HepG2 (cell line): ENCODE results near the gene TP53AIP1. TPM values are rescaled to one million over a fixed set of nuclear protein-coding genes. Genes with fewer than 3 reads are reported as not detected.

ENCODE experiments used
- AHR ChIP-seq: IDR thresholded peaks from 2 replicates; pipeline ENCODE4 v1.6.1; 2018; ENCODE audit warnings: missing genetic modification reagents, missing compliant biosample characterization
- PBX3 ChIP-seq: sonication (generic); formaldehyde crosslinking; IDR thresholded peaks from 2 replicates; pipeline ENCODE4 v1.8.1; 2023; ENCODE audit warnings: missing genetic modification reagents, inconsistent platforms, borderline replicate concordance
- SMYD3 ChIP-seq: sonication (generic); formaldehyde crosslinking; IDR thresholded peaks from 2 replicates; pipeline ENCODE4 v1.8.1; 2023; ENCODE audit warnings: mild to moderate bottlenecking, missing genetic modification reagents
- polyA plus RNA-seq, 8 experiments: library from polyadenylated mRNA; depleted of rRNA in 3 of 8; stranded (reverse) in 7 of 8; unstranded in 1 of 8; fragments of >200 nt; fragmentation: Illumina TruSeq in 4 of 8; extraction: Trizol in 4 of 8; gene quantifications; 2 replicates each; pipeline versions ENCODE4 v1.2.1 to v1.2.3, GENCODE V29; 2011 to 2016; ENCODE audit warnings: low read depth in 4 of 8, missing spikeins in 1 of 8, mixed read lengths in 1 of 8; ENCODE audit not compliant: insufficient read depth in 1 of 8
- total RNA-seq, 5 experiments: library from RNA; depleted of rRNA; stranded (reverse); fragments of >200 nt; fragmentation: Illumina TruSeq; extraction: Trizol; gene quantifications; 2 replicates each; pipeline ENCODE4 v1.2.3, GENCODE V29; 2016; ENCODE audit warnings: low read depth in 1 of 5
- TF ChIP-seq, protein P1 (sequence below): sonication (generic); formaldehyde crosslinking; conservative IDR thresholded peaks from 2 replicates; pipeline ENCODE4 v1.8.0; 2022; ENCODE audit warnings: mild to moderate bottlenecking, moderate library complexity, missing genetic modification reagents
- TF ChIP-seq, protein P2 (sequence below): IDR thresholded peaks from 2 replicates; pipeline ENCODE4 v1.6.1; 2016; ENCODE audit warnings: missing compliant biosample characterization, missing genetic modification reagents, borderline replicate concordance
- TF ChIP-seq, protein P3 (sequence below): sonication (generic); formaldehyde crosslinking; IDR thresholded peaks from 2 replicates; pipeline ENCODE4 v1.4.0; 2020; ENCODE audit warnings: missing genetic modification reagents

TP53AIP1 gene
- total and polyA plus RNA-seq, 2 of the 13 experiments (the other 11 are each of a cell fraction or from before 2014, with no cell fraction given) = 0.11 TPM; not detected in 1

DNA sequence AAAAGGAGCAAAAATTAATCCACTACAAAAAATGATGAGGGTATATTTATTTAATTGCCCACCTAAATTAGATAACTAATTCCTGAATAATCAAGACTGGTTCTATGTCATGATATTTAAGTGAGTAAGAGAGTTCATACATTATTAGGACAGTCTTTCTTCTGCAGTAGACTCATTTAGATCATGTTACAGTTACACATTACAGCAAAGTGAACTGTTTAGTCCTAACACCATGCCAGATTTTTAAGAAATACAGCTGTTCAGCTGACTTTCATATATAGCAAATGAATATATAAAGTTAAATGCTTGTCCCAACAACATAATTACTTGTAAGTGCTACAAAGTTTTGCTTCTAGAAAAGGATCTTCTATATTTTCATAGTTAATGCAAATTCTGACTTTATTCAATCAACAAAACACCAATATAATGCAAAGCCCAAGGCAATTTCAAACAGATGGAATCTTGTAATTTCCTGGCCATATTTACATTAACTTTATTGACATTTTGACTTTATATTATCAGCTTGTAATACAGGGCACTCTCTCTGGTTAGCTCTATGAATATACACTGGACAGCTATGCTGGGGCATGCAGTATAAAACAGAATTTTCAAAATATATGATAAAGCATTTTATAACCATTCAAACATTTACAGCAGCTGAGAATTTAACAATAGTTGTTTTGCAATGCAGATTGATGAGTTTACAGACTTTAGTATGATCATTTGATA is 45.7 kb upstream of the TP53AIP1 start (continued):
- TF ChIP-seq PBX3 (CRISPR knock-in tag) = no peak
- TF ChIP-seq, protein P1, sequence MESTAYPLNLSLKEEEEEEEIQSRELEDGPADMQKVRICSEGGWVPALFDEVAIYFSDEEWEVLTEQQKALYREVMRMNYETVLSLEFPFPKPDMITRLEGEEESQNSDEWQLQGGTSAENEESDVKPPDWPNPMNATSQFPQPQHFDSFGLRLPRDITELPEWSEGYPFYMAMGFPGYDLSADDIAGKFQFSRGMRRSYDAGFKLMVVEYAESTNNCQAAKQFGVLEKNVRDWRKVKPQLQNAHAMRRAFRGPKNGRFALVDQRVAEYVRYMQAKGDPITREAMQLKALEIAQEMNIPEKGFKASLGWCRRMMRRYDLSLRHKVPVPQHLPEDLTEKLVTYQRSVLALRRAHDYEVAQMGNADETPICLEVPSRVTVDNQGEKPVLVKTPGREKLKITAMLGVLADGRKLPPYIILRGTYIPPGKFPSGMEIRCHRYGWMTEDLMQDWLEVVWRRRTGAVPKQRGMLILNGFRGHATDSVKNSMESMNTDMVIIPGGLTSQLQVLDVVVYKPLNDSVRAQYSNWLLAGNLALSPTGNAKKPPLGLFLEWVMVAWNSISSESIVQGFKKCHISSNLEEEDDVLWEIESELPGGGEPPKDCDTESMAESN (CRISPR knock-in tag) = no peak
- TF ChIP-seq, protein P2, sequence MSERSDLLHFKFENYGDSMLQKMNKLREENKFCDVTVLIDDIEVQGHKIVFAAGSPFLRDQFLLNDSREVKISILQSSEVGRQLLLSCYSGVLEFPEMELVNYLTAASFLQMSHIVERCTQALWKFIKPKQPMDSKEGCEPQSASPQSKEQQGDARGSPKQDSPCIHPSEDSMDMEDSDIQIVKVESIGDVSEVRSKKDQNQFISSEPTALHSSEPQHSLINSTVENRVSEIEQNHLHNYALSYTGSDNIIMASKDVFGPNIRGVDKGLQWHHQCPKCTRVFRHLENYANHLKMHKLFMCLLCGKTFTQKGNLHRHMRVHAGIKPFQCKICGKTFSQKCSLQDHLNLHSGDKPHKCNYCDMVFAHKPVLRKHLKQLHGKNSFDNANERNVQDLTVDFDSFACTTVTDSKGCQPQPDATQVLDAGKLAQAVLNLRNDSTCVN = no peak
- TF ChIP-seq, protein P3, sequence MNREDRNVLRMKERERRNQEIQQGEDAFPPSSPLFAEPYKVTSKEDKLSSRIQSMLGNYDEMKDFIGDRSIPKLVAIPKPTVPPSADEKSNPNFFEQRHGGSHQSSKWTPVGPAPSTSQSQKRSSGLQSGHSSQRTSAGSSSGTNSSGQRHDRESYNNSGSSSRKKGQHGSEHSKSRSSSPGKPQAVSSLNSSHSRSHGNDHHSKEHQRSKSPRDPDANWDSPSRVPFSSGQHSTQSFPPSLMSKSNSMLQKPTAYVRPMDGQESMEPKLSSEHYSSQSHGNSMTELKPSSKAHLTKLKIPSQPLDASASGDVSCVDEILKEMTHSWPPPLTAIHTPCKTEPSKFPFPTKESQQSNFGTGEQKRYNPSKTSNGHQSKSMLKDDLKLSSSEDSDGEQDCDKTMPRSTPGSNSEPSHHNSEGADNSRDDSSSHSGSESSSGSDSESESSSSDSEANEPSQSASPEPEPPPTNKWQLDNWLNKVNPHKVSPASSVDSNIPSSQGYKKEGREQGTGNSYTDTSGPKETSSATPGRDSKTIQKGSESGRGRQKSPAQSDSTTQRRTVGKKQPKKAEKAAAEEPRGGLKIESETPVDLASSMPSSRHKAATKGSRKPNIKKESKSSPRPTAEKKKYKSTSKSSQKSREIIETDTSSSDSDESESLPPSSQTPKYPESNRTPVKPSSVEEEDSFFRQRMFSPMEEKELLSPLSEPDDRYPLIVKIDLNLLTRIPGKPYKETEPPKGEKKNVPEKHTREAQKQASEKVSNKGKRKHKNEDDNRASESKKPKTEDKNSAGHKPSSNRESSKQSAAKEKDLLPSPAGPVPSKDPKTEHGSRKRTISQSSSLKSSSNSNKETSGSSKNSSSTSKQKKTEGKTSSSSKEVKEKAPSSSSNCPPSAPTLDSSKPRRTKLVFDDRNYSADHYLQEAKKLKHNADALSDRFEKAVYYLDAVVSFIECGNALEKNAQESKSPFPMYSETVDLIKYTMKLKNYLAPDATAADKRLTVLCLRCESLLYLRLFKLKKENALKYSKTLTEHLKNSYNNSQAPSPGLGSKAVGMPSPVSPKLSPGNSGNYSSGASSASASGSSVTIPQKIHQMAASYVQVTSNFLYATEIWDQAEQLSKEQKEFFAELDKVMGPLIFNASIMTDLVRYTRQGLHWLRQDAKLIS (CRISPR knock-in tag) = no peak
- TF ChIP-seq AHR = no peak
- no peak for TF ChIP-seq SMYD3 (CRISPR knock-in tag)
- TF ChIP-seq, all 625 proteins: peak for 0
